COLO668 (cell line): ENCODE measurements around the gene CDK18.
"Not testable (repeated sequence)": the region's sequence is repeated elsewhere in the genome, so short reads cannot be mapped to it uniquely, and the experiment has no call there.

Experiments
- DNase-seq: peaks from one replicate; lab custom pipeline; 2025; ENCODE audit not compliant: unreplicated experiment; lab: John Stamatoyannopoulos, UW

Gene CDK18

GRCh38 chr1:205504311-205505075, at the start of gene CDK18:
TSS of gene CDK18 (plus strand) at chr1:205504669. CDS start at chr1:205523168, 18,499 bp downstream.
- DNase-seq: peak; percentile 84

- no peak for DNase-seq
Observed at GRCh38 chr1:205454903-205455335, 49.5 kb upstream of the CDK18 start.

- DNase-seq: no peak
Observed at GRCh38 chr1:205455581-205456382, 48.7 kb upstream of the CDK18 start, which contains the start of gene BLACAT1. TSS of gene BLACAT1 (minus strand) at chr1:205456045.

GRCh38 chr1:205456383-205456867, 48.0 kb upstream of the CDK18 start:
- peak; percentile 48 for DNase-seq

GRCh38 chr1:205456868-205457745, 47.4 kb upstream of the CDK18 start:
- peak; percentile 78 for DNase-seq

GRCh38 chr1:205458777-205459566, 45.5 kb upstream of the CDK18 start:
- DNase-seq: no peak

GRCh38 chr1:205465392-205465791, 39.1 kb upstream of the CDK18 start:
- DNase-seq: no peak

- DNase-seq: no peak
Observed at GRCh38 chr1:205466595-205467220, 37.8 kb upstream of the CDK18 start.

- DNase-seq: no peak
Observed at GRCh38 chr1:205470131-205470530, 34.3 kb upstream of the CDK18 start.

- DNase-seq: no peak
Observed at GRCh38 chr1:205472737-205473441, 31.6 kb upstream of the CDK18 start.

GRCh38 chr1:205473475-205473874, 31.0 kb upstream of the CDK18 start:
- DNase-seq: no peak

GRCh38 chr1:205473966-205474365, 30.5 kb upstream of the CDK18 start:
- DNase-seq: no peak

- no peak for DNase-seq
Observed at GRCh38 chr1:205474571-205474970, 29.9 kb upstream of the CDK18 start.

GRCh38 chr1:205475855-205476254, 28.6 kb upstream of the CDK18 start:
- no peak for DNase-seq

- no peak for DNase-seq
Observed at GRCh38 chr1:205476648-205477047, 27.8 kb upstream of the CDK18 start.

- no peak for DNase-seq
Observed at GRCh38 chr1:205477121-205477758, 27.2 kb upstream of the CDK18 start.

- DNase-seq: no peak
Observed at GRCh38 chr1:205477759-205478247, 26.7 kb upstream of the CDK18 start.

- DNase-seq: not testable (repeated sequence)
Observed at GRCh38 chr1:205478985-205479384, 25.5 kb upstream of the CDK18 start.
